GM18858 (cell line): ENCODE data around the gene DENND1C.

Experiments
- ATAC-seq: cut with Tn5 transposase; IDR thresholded peaks from one replicate; pipeline ENCODE4 v1.9.1; 2021; ENCODE audit not compliant: unreplicated experiment

Gene DENND1C

GRCh38 chr19:6425732-6426620, 55.6 kb downstream of the DENND1C start:
- no peak for ATAC-seq

GRCh38 chr19:6424939-6425731, 56.5 kb downstream of the DENND1C start:
- peak; percentile 73 for ATAC-seq

GRCh38 chr19:6424195-6424938, 57.2 kb downstream of the DENND1C start, which contains the start of gene KHSRP:
KHSRP (minus strand) TSS chr19:6424811; CDS start chr19:6424701, 110 bp downstream.
- no peak for ATAC-seq

- no peak for ATAC-seq
Observed at GRCh38 chr19:6423499-6424194, 57.9 kb downstream of the DENND1C start.

- ATAC-seq = no peak
Observed at GRCh38 chr19:6421075-6422014, 60.2 kb downstream of the DENND1C start.

- ATAC-seq = no peak
Observed at GRCh38 chr19:6418562-6418932, 63.0 kb downstream of the DENND1C start.

- no peak for ATAC-seq
Observed at GRCh38 chr19:6417713-6418561, 63.6 kb downstream of the DENND1C start.
